WTC11 (cell line): Measurements from ENCODE around the gene MLXIP. TPM values are rescaled to one million over a fixed set of nuclear protein-coding genes. Genes with fewer than 3 reads are reported as not detected.

ENCODE experiments used
- ATAC-seq: fragments of 200-7000 bp; cut with Tn5 transposase; 2 replicates; pipeline ENCODE4 v1.10.0; 2021; ENCODE audit warnings: mild to moderate bottlenecking, moderate library complexity
- CTCF ChIA-PET: fragments of 300-600 bp; sonication (Branson Sonifier 250); formaldehyde crosslinking; loops from one replicate; lab custom pipeline; 2021; ENCODE audit warnings: antibody characterized with exemption; lab: Charles Lee
- POLR2A ChIA-PET: fragments of 350-600 bp; sonication (Branson Sonifier 250); formaldehyde crosslinking; loops from one replicate; lab custom pipeline; 2021; ENCODE audit warnings: antibody characterized with exemption; lab: Charles Lee
- DNase-seq: peaks from one replicate; pipeline ENCODE4 v3.0.0; 2021; ENCODE audit warnings: low spot score
- H3K27ac Mint-ChIP-seq: 2 replicates; pipeline ENCODE4 v1.8.0; 2021; ENCODE audit warnings: mixed read lengths
- H3K27me3 Mint-ChIP-seq: 2 replicates; pipeline ENCODE4 v1.8.0; 2021; ENCODE audit warnings: low read depth, mild to moderate bottlenecking, moderate library complexity, mixed read lengths
- H3K36me3 Mint-ChIP-seq: 2 replicates; pipeline ENCODE4 v1.8.0; 2021; ENCODE audit warnings: mixed read lengths
- H3K4me1 Mint-ChIP-seq: 2 replicates; pipeline ENCODE4 v1.8.0; 2022; ENCODE audit warnings: mixed read lengths
- H3K4me3 Mint-ChIP-seq: 2 replicates; pipeline ENCODE4 v1.8.0; 2021; ENCODE audit warnings: mild to moderate bottlenecking, moderate library complexity, mixed read lengths
- H3K9me3 Mint-ChIP-seq: 2 replicates; pipeline ENCODE4 v1.8.0; 2021; ENCODE audit warnings: mixed read lengths
- AR ChIP-seq: fragments of 250-450 bp; sonication (Bioruptor Pico); IDR thresholded peaks from 2 replicates; pipeline ENCODE4 v1.9.0; 2021; ENCODE audit warnings: mild to moderate bottlenecking
- CDX4 ChIP-seq: fragments of 250-450 bp; sonication (Bioruptor Pico); IDR thresholded peaks from 2 replicates; pipeline ENCODE4 v1.9.0; 2021; ENCODE audit warnings: moderate library complexity, mild to moderate bottlenecking, inconsistent platforms, borderline replicate concordance
- CTCF ChIP-seq: fragments of 200-600 bp; IDR thresholded peaks from 2 replicates; pipeline ENCODE4 v1.8.0; 2022; ENCODE audit warnings: antibody characterized with exemption
- E2F1 ChIP-seq: sonication (generic); formaldehyde crosslinking; IDR thresholded peaks from 2 replicates; pipeline ENCODE4 v1.8.0; 2022; ENCODE audit warnings: mild to moderate bottlenecking, missing genetic modification reagents
- E2F4 ChIP-seq: sonication (generic); formaldehyde crosslinking; IDR thresholded peaks from 2 replicates; pipeline ENCODE4 v1.8.1; 2022; ENCODE audit warnings: low read depth, mild to moderate bottlenecking, moderate library complexity, missing genetic modification reagents, borderline replicate concordance
- E2F5 ChIP-seq: sonication (generic); formaldehyde crosslinking; IDR thresholded peaks from 2 replicates; pipeline ENCODE4 v1.8.1; 2022; ENCODE audit warnings: mild to moderate bottlenecking, moderate library complexity, missing genetic modification reagents
- EMX1 ChIP-seq: fragments of 250-450 bp; sonication (Bioruptor Pico); IDR thresholded peaks from 2 replicates; pipeline ENCODE4 v1.8.0; 2021; ENCODE audit warnings: mild to moderate bottlenecking
- NR1H2 ChIP-seq: sonication (generic); formaldehyde crosslinking; IDR thresholded peaks from 2 replicates; pipeline ENCODE4 v1.9.0; 2021; ENCODE audit warnings: mild to moderate bottlenecking, moderate library complexity, missing genetic modification reagents
- NR2C2 ChIP-seq: sonication (generic); formaldehyde crosslinking; IDR thresholded peaks from 2 replicates; pipeline ENCODE4 v1.8.0; 2022; ENCODE audit warnings: mild to moderate bottlenecking, missing genetic modification reagents
- NR3C1 ChIP-seq: sonication (generic); formaldehyde crosslinking; conservative IDR thresholded peaks from 2 replicates; pipeline ENCODE4 v1.8.1; 2023; ENCODE audit warnings: low read depth, mild to moderate bottlenecking, missing genetic modification reagents
- RORB ChIP-seq: fragments of 250-450 bp; sonication (Bioruptor Pico); IDR thresholded peaks from 2 replicates; pipeline ENCODE4 v1.9.0; 2021; ENCODE audit warnings: mild to moderate bottlenecking
- SMAD3 ChIP-seq: sonication (generic); formaldehyde crosslinking; IDR thresholded peaks from 2 replicates; pipeline ENCODE4 v1.8.0; 2022; ENCODE audit warnings: missing genetic modification reagents, mild to moderate bottlenecking, borderline replicate concordance
- SP1 ChIP-seq: sonication (generic); formaldehyde crosslinking; conservative IDR thresholded peaks from 2 replicates; pipeline ENCODE4 v1.8.1; 2022; ENCODE audit warnings: missing genetic modification reagents
- TCF7 ChIP-seq: sonication (generic); formaldehyde crosslinking; IDR thresholded peaks from 2 replicates; pipeline ENCODE4 v1.8.0; 2022; ENCODE audit warnings: mild to moderate bottlenecking, low read depth, missing genetic modification reagents, moderate library complexity
- TP53 ChIP-seq: sonication (generic); formaldehyde crosslinking; IDR thresholded peaks from 2 replicates; pipeline ENCODE4 v1.8.1; 2023; ENCODE audit warnings: mild to moderate bottlenecking, missing genetic modification reagents
- ZNF138 ChIP-seq: sonication (generic); formaldehyde crosslinking; conservative IDR thresholded peaks from 2 replicates; pipeline ENCODE4 v1.8.1; 2022; ENCODE audit warnings: mild to moderate bottlenecking, moderate library complexity, missing genetic modification reagents
- ZNF281 ChIP-seq: sonication (generic); formaldehyde crosslinking; IDR thresholded peaks from 2 replicates; pipeline ENCODE4 v1.8.0; 2023; ENCODE audit warnings: mild to moderate bottlenecking, missing genetic modification reagents
- ZNF317 ChIP-seq: sonication (generic); formaldehyde crosslinking; IDR thresholded peaks from 2 replicates; pipeline ENCODE4 v1.8.1; 2023; ENCODE audit warnings: low read depth, mild to moderate bottlenecking, moderate library complexity, missing genetic modification reagents, borderline replicate concordance
- ZNF532 ChIP-seq: fragments of 250-450 bp; sonication (Bioruptor Pico); IDR thresholded peaks from 2 replicates; pipeline ENCODE4 v1.9.0; 2021; ENCODE audit warnings: mild to moderate bottlenecking, borderline replicate concordance
- ZNF671 ChIP-seq: fragments of 250-450 bp; sonication (Bioruptor Pico); IDR thresholded peaks from 2 replicates; pipeline ENCODE4 v1.8.0; 2021; ENCODE audit warnings: mild to moderate bottlenecking
- total RNA-seq: library from RNA; stranded (reverse); gene quantifications from 3 replicates; pipeline ENCODE4 v1.2.3, GENCODE V29; 2021

MLXIP gene
- total RNA-seq, 1 experiment from 2014 or later, result 49.4 TPM

- H3K9me3 Mint-ChIP-seq, result 0 out of 2 replicates have a peak, but pooled peaks cover 3% of the 10 kb centered on the region
- POLR2A ChIA-PET, result no interaction called here
- no peaks in the 10 kb centered on the region for H3K4me1 Mint-ChIP-seq
- no peak for ATAC-seq
- no peak for TF ChIP-seq ZNF671 (CRISPR knock-in tag)
- no peak for TF ChIP-seq CTCF
- no peak for TF ChIP-seq E2F4 (CRISPR knock-in tag)
- TF ChIP-seq ZNF138 (CRISPR knock-in tag), result no peak
- no peak for TF ChIP-seq ZNF317 (CRISPR knock-in tag)
- TF ChIP-seq EMX1 (CRISPR knock-in tag), result no peak
- TF ChIP-seq ZNF281 (CRISPR knock-in tag), result no peak
- TF ChIP-seq NR3C1 (CRISPR knock-in tag), result no peak
- TF ChIP-seq CDX4 (CRISPR knock-in tag), result no peak
- no peak for TF ChIP-seq RORB
- TF ChIP-seq NR1H2, result no peak
- TF ChIP-seq, all 79 proteins: peak for 0
- no peak overlapping the region for H3K27ac Mint-ChIP-seq
- H3K27me3 Mint-ChIP-seq, result no peaks in the 10 kb centered on the region
- no peak for DNase-seq
- CTCF ChIA-PET, result interaction anchor here (0.5 kb wide), 1 partner anchor 1166 kb away, joined by 3 read pairs; no protein-coding TSS in a partner anchor
- H3K36me3 Mint-ChIP-seq, result peaks cover 40% of the 10 kb centered on the region
- no peak overlapping the region for H3K4me3 Mint-ChIP-seq
These were observed 33.3 kb upstream of the MLXIP start for GRCh38 chr12:122045262-122045661.

- no peaks in the 10 kb centered on the region for H3K27me3 Mint-ChIP-seq
- ChIA-PET CTCF (no interaction called here), POLR2A (no interaction called here)
- H3K4me3 Mint-ChIP-seq, result no peak overlapping the region
- ATAC-seq (no peak), DNase-seq (no peak)
- no peaks in the 10 kb centered on the region for H3K4me1 Mint-ChIP-seq
- no peak overlapping the region for H3K27ac Mint-ChIP-seq
- peaks cover 40% of the 10 kb centered on the region for H3K36me3 Mint-ChIP-seq
- 0 out of 2 replicates have a peak, but pooled peaks cover 3% of the 10 kb centered on the region for H3K9me3 Mint-ChIP-seq
- TF ChIP-seq TP53 (CRISPR knock-in tag) (no peak), ZNF532 (CRISPR knock-in tag) (no peak), AR (CRISPR knock-in tag) (no peak), TCF7 (no peak), NR2C2 (no peak), E2F1 (CRISPR knock-in tag) (no peak), SMAD3 (CRISPR knock-in tag) (no peak), SP1 (CRISPR knock-in tag) (no peak), E2F5 (CRISPR knock-in tag) (no peak)
These were observed 32.4 kb upstream of the MLXIP start for GRCh38 chr12:122046145-122046544.
